ENCODE results near the gene PLPP3.

PLPP3 gene

DNA sequence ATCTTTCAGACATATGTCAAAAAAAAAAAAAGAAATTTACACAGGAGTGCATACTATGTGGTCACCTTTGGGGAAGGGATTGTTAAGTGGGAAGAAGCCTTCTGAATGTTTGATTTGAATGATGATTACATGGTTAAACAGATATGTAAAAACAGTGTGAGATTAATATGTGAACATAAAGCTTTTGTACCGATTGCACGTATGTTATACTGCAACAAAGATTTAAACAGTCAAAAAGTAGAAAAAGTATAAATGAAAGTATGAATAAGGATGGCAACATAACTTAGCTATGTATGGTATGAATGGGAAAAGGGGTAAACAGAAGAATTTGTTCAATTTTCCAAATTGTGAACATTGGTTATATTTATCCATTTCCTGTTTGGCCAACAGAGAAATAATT lies 10.0 kb upstream of the PLPP3 start:
- H3K36me3 ChIP-seq (ENCODE audit: control insufficient read depth, insufficient read depth, low read length), result no peaks in the 10 kb centered on the region
- H3K9me3 ChIP-seq (ENCODE audit: control insufficient read depth, low read length), result no peaks in the 10 kb centered on the region
- H3K4me1 ChIP-seq (ENCODE audit: control insufficient read depth, insufficient read depth, low read length), result no peaks in the 10 kb centered on the region
- H3K27me3 ChIP-seq (ENCODE audit: control insufficient read depth, insufficient read depth, low read length), result no peaks in the 10 kb centered on the region
- H3K4me3 ChIP-seq (ENCODE audit: low read length), result no peak overlapping the region
- H3K9ac ChIP-seq (ENCODE audit: low read length), result no peak overlapping the region

DNA sequence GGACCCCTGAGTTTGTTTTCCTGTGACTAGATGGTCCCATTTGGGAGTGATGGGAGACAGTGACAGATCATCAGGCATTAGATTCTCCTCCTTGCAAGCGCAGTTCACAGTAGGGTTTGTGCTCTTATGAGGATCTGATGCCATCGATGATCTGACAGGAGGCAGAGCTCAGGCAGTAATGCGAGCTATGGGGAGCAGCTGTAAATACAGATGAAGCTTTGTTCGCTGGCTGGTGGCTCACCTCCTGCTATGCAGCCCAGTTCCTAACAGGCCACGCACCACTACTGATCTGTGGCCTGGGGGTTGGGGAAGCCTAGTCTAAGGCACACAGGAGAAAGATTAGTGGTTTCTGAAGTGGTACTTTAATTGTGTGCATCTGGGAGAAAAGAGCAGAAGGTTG lies 7.1 kb upstream of the PLPP3 start:
- H3K9me3 ChIP-seq (ENCODE audit: control insufficient read depth, low read length), result no peaks in the 10 kb centered on the region
- no peaks in the 10 kb centered on the region for H3K36me3 ChIP-seq (ENCODE audit: control insufficient read depth, insufficient read depth, low read length)
- H3K4me3 ChIP-seq (ENCODE audit: low read length), result no peak overlapping the region
- H3K4me1 ChIP-seq (ENCODE audit: control insufficient read depth, insufficient read depth, low read length), result no peaks in the 10 kb centered on the region
- no peak overlapping the region for H3K9ac ChIP-seq (ENCODE audit: low read length)
- H3K27me3 ChIP-seq (ENCODE audit: control insufficient read depth, insufficient read depth, low read length), result no peaks in the 10 kb centered on the region

DNA sequence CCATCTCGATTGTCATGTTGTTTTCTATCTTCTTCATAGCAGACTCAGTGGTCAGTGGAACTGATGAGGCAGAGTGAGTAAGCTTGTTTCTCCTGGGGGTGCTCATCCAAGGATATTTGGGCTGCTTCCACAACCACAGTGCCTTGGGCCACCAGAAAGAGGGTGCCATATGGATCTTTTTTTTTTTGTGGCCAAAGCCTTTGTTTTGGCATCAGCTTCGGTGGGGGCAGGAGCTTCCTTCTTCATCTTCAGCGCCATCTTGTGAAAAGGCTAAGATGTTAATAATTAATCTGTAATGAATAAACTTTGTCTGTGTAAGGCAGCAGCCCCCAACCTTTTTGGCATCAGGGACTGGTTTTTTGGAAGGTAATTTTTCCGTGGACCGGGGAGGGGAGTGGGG lies 6.6 kb upstream of the PLPP3 start:
- Histone ChIP-seq H3K36me3 (ENCODE audit: control insufficient read depth, insufficient read depth, low read length) (no peaks in the 10 kb centered on the region), H3K4me3 (ENCODE audit: low read length) (no peak overlapping the region), H3K9me3 (ENCODE audit: control insufficient read depth, low read length) (no peaks in the 10 kb centered on the region), H3K27me3 (ENCODE audit: control insufficient read depth, insufficient read depth, low read length) (no peaks in the 10 kb centered on the region), H3K4me1 (ENCODE audit: control insufficient read depth, insufficient read depth, low read length) (no peaks in the 10 kb centered on the region), H3K9ac (ENCODE audit: low read length) (no peak overlapping the region)

DNA sequence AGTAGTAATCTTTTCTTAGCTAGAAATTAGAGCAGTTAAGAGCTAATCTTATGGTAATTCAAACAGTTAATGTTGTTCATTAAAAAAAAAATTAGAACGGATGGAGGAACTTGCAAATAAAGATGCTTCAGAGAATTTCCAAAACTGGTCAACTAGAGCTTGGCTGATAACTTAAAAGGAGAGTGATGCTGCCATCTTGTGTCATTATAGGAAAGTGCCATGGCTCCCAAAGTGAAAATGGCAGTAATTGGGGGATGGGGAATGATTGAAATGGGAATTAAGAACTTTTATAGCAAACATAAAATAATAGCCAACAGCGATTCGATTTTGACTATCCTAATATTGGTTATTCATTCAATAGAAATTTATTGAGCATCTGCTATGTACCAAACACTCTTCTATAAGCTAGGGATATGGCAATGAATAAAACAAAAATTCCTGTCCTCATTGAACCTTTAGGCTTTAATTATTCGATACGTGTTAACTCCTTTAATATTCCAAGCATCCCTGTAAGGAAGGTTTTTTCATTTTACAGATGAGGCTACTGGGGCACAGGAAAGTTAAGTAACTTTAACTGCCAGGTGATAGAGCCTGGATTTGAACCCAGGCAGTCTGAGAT lies 5.7 kb upstream of the PLPP3 start:
- no peak overlapping the region for H3K4me3 ChIP-seq (ENCODE audit: low read length)
- H3K36me3 ChIP-seq (ENCODE audit: control insufficient read depth, insufficient read depth, low read length), result no peaks in the 10 kb centered on the region
- no peaks in the 10 kb centered on the region for H3K9me3 ChIP-seq (ENCODE audit: control insufficient read depth, low read length)
- peaks cover 2% of the 10 kb centered on the region for H3K4me1 ChIP-seq (ENCODE audit: control insufficient read depth, insufficient read depth, low read length)
- no peaks in the 10 kb centered on the region for H3K27me3 ChIP-seq (ENCODE audit: control insufficient read depth, insufficient read depth, low read length)
- H3K9ac ChIP-seq (ENCODE audit: low read length), result no peak overlapping the region

DNA sequence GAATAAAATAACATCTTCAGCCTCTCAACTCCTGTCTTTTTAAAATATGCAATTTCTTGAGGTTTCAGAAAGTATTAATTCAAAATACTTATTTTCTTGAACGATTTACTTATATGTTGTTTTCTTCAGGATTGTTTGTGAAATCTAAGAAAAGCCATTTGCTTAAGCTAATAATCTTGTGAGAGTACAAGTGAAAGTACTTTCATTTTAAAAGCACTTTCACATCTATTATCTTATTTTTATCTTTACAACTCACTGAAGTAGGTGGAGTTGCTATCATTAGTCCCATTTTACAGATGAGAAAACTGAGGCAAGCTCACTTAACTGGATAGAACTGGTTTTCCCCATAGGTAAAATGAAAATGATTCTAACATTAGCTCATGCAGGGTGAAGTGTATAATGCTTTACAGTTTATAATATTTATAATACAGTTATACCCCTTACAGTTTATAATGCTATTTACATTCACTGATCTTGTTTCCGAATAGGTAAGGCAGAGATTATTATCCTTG lies 4.7 kb upstream of the PLPP3 start:
- Histone ChIP-seq H3K27me3 (ENCODE audit: control insufficient read depth, insufficient read depth, low read length) (no peaks in the 10 kb centered on the region), H3K9ac (ENCODE audit: low read length) (no peak overlapping the region), H3K9me3 (ENCODE audit: control insufficient read depth, low read length) (no peaks in the 10 kb centered on the region), H3K4me1 (ENCODE audit: control insufficient read depth, insufficient read depth, low read length) (peaks cover 4% of the 10 kb centered on the region), H3K36me3 (ENCODE audit: control insufficient read depth, insufficient read depth, low read length) (no peaks in the 10 kb centered on the region), H3K4me3 (ENCODE audit: low read length) (no peak overlapping the region)

DNA sequence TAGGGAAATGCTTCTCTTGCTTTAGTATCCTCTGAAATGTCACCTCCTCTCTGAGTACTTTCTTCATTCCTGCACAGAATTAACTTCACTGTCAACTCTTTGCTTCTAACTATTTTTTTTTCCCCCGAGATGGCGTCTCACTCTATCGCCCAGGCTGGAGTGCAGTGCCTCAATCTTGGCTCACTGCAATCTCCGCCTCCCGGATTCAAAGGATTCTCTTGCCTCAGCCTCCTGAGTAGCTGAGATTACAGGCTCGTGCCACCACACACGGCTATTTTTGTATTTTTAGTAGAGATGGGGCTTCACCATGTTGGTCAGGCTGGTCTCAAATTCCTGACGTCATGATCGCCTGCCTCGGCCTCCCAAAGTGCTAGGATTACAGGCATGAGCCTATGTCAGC lies 1.4 kb upstream of the PLPP3 start:
- no peaks in the 10 kb centered on the region for H3K36me3 ChIP-seq (ENCODE audit: control insufficient read depth, insufficient read depth, low read length)
- H3K9ac ChIP-seq (ENCODE audit: low read length), result no peak overlapping the region
- H3K9me3 ChIP-seq (ENCODE audit: control insufficient read depth, low read length), result no peaks in the 10 kb centered on the region
- peaks cover 29% of the 10 kb centered on the region for H3K4me1 ChIP-seq (ENCODE audit: control insufficient read depth, insufficient read depth, low read length)
- H3K4me3 ChIP-seq (ENCODE audit: low read length), result no peak overlapping the region
- H3K27me3 ChIP-seq (ENCODE audit: control insufficient read depth, insufficient read depth, low read length), result no peaks in the 10 kb centered on the region

DNA sequence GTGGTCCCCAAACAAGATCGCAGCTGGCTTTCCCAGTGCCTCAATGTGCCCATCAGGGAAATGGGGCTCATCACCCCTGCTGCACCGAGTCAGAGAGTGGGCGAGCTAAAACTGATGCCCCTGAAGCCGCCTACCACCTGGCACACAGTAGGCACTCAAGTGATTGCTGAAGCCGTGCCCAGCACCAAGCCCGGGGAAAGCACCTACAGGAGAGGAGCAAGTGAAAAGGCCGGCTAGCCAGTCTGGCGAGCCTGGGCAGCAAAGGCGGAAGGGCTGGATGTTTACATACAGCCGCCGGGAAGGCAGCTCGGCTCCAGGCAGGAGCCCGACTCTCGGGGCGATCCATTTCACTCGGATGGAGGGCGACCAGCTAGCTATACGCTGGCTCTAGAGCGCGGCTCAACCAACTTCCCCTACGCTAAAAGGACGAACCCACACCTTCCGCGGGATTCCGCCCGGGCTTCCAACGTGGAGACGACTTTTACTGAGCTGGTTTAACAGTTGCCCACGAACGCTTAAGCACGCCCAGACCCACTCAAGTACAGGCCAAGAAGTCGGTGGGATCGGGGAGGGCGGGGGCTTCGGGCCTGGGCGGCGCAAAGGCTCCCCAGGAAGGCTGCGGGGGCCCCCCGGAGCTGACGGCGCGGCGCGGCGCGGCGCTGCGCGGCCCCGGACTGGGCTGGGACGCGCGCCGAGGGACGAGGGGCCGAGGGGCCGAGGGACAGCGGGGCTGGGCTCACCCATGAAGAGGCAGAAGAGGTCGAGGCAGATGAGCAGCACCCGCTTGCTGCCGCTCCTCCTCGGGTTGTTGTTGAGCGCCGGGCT lies 1.0 kb downstream of the PLPP3 start:
- peaks cover 34% of the 10 kb centered on the region for H3K4me1 ChIP-seq (ENCODE audit: control insufficient read depth, insufficient read depth, low read length)
- no peaks in the 10 kb centered on the region for H3K9me3 ChIP-seq (ENCODE audit: control insufficient read depth, low read length)
- peak overlapping the region; percentile 39 for H3K4me3 ChIP-seq (ENCODE audit: low read length)
- peak overlapping the region; percentile 92 for H3K9ac ChIP-seq (ENCODE audit: low read length)
- H3K27me3 ChIP-seq (ENCODE audit: control insufficient read depth, insufficient read depth, low read length), result no peaks in the 10 kb centered on the region
- H3K36me3 ChIP-seq (ENCODE audit: control insufficient read depth, insufficient read depth, low read length), result no peaks in the 10 kb centered on the region

DNA sequence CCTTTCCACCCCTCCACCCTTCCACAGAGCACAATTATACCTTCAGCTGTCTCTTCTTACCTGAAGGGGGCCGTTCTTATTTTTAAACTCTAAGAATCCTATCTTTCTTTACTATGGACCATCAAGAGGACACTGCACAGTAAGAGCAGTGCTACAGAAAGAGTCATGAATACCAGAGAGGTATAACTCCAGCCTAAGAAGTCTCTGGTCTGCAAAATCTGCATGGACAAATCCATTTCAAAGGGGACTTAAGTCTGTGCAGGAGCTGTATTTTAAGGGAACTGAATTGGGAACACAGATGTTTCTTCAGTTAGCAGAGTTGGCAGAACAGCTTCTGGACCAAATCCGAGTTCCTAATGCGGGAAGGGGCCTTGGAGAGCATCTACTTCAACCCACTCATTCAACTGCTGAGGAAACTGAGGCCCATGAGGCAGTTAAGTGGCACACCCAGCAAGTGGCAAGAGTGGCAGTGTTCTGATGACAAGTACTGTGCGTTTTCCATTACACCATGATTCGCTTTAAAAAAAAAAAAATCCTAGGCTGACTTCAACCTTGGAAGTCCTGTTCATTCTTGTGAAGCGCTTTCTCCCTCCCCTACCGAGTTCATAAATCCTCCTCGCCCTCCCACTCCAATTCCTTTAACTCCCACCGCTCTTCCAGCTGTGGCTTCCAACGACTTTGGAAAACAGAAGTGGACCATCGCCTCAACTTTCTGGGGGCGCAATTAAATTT lies 1.8 kb downstream of the PLPP3 start:
- H3K4me3 ChIP-seq (ENCODE audit: low read length), result peak overlapping the region; percentile 39
- H3K36me3 ChIP-seq (ENCODE audit: control insufficient read depth, insufficient read depth, low read length), result no peaks in the 10 kb centered on the region
- H3K9ac ChIP-seq (ENCODE audit: low read length), result peak overlapping the region; percentile 92
- H3K4me1 ChIP-seq (ENCODE audit: control insufficient read depth, insufficient read depth, low read length), result peaks cover 40% of the 10 kb centered on the region
- no peaks in the 10 kb centered on the region for H3K27me3 ChIP-seq (ENCODE audit: control insufficient read depth, insufficient read depth, low read length)
- H3K9me3 ChIP-seq (ENCODE audit: control insufficient read depth, low read length), result no peaks in the 10 kb centered on the region

DNA sequence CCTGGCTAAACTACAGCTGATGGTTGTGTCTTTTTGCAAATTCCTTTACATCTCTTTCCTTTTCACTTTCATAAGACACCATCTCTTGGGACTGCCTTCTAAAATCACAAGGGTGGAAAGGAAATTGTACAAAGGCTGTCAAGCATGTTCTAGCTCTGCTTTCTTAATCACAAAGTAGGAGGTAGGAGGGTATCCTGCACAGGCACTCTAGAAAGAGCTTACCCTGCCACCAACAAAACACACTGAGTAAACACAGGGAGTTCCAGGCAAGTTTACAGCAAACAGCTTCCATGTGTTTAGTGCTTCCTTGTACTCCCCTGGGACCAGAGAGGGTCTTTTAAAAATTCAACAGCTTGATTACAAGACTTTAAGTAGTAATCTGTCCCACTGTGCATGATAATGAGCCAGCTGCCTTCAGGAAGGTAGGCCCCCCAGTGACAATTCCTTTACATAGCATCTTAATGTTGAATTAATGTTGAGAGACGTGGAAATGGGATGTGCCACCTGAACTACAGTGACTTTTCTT lies 2.4 kb downstream of the PLPP3 start:
- H3K27me3 ChIP-seq (ENCODE audit: control insufficient read depth, insufficient read depth, low read length), result no peaks in the 10 kb centered on the region
- H3K36me3 ChIP-seq (ENCODE audit: control insufficient read depth, insufficient read depth, low read length), result no peaks in the 10 kb centered on the region
- peaks cover 44% of the 10 kb centered on the region for H3K4me1 ChIP-seq (ENCODE audit: control insufficient read depth, insufficient read depth, low read length)
- no peaks in the 10 kb centered on the region for H3K9me3 ChIP-seq (ENCODE audit: control insufficient read depth, low read length)
- peak overlapping the region; percentile 39 for H3K4me3 ChIP-seq (ENCODE audit: low read length)
- peak overlapping the region; percentile 92 for H3K9ac ChIP-seq (ENCODE audit: low read length)

DNA sequence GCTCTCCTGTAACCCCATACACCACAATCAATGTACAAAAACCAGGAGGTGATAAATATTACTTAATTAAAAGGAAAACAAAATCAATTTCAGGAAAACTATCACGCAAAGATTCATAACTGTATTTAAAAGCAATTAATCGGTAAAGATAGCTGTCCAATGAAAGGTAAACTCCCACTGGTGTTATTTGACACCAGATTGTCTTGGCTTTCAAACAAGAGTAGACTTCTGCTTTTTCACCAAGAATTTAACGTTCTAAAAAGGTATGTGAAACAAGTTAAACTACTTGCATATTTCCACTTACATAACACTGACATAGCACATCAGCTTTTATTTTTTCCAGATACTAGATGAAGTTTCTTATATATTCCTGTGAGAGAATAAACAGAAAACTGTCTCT lies 3.5 kb downstream of the PLPP3 start:
- no peaks in the 10 kb centered on the region for H3K36me3 ChIP-seq (ENCODE audit: control insufficient read depth, insufficient read depth, low read length)
- H3K4me3 ChIP-seq (ENCODE audit: low read length), result no peak overlapping the region
- H3K27me3 ChIP-seq (ENCODE audit: control insufficient read depth, insufficient read depth, low read length), result no peaks in the 10 kb centered on the region
- no peaks in the 10 kb centered on the region for H3K9me3 ChIP-seq (ENCODE audit: control insufficient read depth, low read length)
- H3K9ac ChIP-seq (ENCODE audit: low read length), result no peak overlapping the region
- H3K4me1 ChIP-seq (ENCODE audit: control insufficient read depth, insufficient read depth, low read length), result peaks cover 53% of the 10 kb centered on the region

DNA sequence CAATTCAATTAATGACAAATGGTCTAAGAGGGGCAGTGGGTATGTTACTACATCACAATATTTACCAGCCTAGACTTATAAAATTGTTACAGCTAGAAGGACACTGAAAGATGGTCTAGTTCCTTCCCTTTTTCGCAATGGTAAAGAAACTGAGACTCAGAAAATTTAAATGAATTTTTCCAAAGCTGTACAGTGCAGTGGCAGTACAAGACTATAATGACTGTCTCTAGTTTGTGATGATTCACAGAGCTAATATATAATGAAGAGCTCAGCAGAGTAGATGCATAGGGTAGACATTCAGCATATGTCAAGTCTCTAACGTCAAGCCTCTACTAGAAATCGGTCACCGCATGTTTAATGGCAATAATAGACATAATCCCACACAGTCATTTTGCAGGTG lies 4.6 kb downstream of the PLPP3 start:
- H3K27me3 ChIP-seq (ENCODE audit: control insufficient read depth, insufficient read depth, low read length), result no peaks in the 10 kb centered on the region
- H3K36me3 ChIP-seq (ENCODE audit: control insufficient read depth, insufficient read depth, low read length), result no peaks in the 10 kb centered on the region
- H3K9me3 ChIP-seq (ENCODE audit: control insufficient read depth, low read length), result no peaks in the 10 kb centered on the region
- no peak overlapping the region for H3K9ac ChIP-seq (ENCODE audit: low read length)
- H3K4me3 ChIP-seq (ENCODE audit: low read length), result no peak overlapping the region
- peaks cover 50% of the 10 kb centered on the region for H3K4me1 ChIP-seq (ENCODE audit: control insufficient read depth, insufficient read depth, low read length)

DNA sequence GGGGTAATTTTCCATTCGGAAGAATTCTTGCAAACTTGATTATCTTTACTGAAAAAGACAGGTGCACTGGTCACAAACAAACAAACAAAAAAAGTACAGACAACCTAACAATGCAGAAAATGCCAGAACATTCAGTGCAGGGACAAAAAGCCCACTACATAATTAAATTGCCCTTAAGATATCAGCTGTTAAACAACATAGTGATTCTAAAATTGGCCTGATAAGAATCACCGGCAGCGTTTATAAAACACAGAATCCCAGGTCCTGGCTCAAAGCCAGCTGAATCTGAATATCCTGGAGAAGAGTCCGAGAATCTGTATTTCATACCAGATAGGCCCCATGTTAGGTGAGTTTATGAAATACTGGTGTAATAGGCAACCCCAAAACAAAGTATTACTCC lies 6.1 kb downstream of the PLPP3 start:
- Histone ChIP-seq H3K4me3 (ENCODE audit: low read length) (no peak overlapping the region), H3K9me3 (ENCODE audit: control insufficient read depth, low read length) (no peaks in the 10 kb centered on the region), H3K9ac (ENCODE audit: low read length) (no peak overlapping the region), H3K36me3 (ENCODE audit: control insufficient read depth, insufficient read depth, low read length) (no peaks in the 10 kb centered on the region), H3K4me1 (ENCODE audit: control insufficient read depth, insufficient read depth, low read length) (peaks cover 50% of the 10 kb centered on the region), H3K27me3 (ENCODE audit: control insufficient read depth, insufficient read depth, low read length) (no peaks in the 10 kb centered on the region)

Data from mucosa of stomach (tissue), 1 donor.